HG03558 (cell line): Measurements from ENCODE around the gene PLOD1.
"Not testable (repeated sequence)": the region's sequence is repeated elsewhere in the genome, so short reads cannot be mapped to it uniquely, and the experiment has no call there.

ENCODE experiments used
- ATAC-seq: cut with Tn5 transposase; IDR thresholded peaks from one replicate; pipeline ENCODE4 v1.9.1; 2021; ENCODE audit warnings: moderate number of reproducible peaks; ENCODE audit not compliant: unreplicated experiment; ENCODE audit errors: extremely low read depth

PLOD1 gene

GRCh38 chr1:11935733-11936132 is 1.2 kb downstream of the PLOD1 start:
- ATAC-seq: not testable (repeated sequence)

- ATAC-seq: no peak
Measured at GRCh38 chr1:11938722-11939526, 4.4 kb downstream of the PLOD1 start.

GRCh38 chr1:11939794-11940193 is 5.3 kb downstream of the PLOD1 start:
- not testable (repeated sequence) for ATAC-seq

- ATAC-seq: no peak
Measured at GRCh38 chr1:11940260-11940921, 5.9 kb downstream of the PLOD1 start.

- no peak for ATAC-seq
Measured at GRCh38 chr1:11942280-11942679, 7.8 kb downstream of the PLOD1 start.

GRCh38 chr1:11943619-11944018 is 9.1 kb downstream of the PLOD1 start:
- no peak for ATAC-seq

- no peak for ATAC-seq
Measured at GRCh38 chr1:11944358-11944931, 9.9 kb downstream of the PLOD1 start.

- ATAC-seq: no peak
Measured at GRCh38 chr1:11946647-11947046, 12.1 kb downstream of the PLOD1 start.

GRCh38 chr1:11948822-11949458 is 14.4 kb downstream of the PLOD1 start:
- no peak for ATAC-seq

GRCh38 chr1:11951901-11952300 is 17.4 kb downstream of the PLOD1 start:
- no peak for ATAC-seq

- ATAC-seq: no peak
Measured at GRCh38 chr1:11952455-11953109, 18.1 kb downstream of the PLOD1 start.

GRCh38 chr1:11955221-11955620 is 20.7 kb downstream of the PLOD1 start:
- ATAC-seq: no peak

GRCh38 chr1:11957398-11957797 is 22.9 kb downstream of the PLOD1 start:
- ATAC-seq: no peak

GRCh38 chr1:11957897-11958296 is 23.4 kb downstream of the PLOD1 start:
- no peak for ATAC-seq

- ATAC-seq: no peak
Measured at GRCh38 chr1:11960276-11960675, 25.8 kb downstream of the PLOD1 start.

- no peak for ATAC-seq
Measured at GRCh38 chr1:11960715-11961114, 26.2 kb downstream of the PLOD1 start.

GRCh38 chr1:11961230-11961629 is 26.7 kb downstream of the PLOD1 start:
- no peak for ATAC-seq

GRCh38 chr1:11963622-11964021 is 29.1 kb downstream of the PLOD1 start:
- no peak for ATAC-seq

- no peak for ATAC-seq
Measured at GRCh38 chr1:11964656-11965055, 30.1 kb downstream of the PLOD1 start.

- ATAC-seq: no peak
Measured at GRCh38 chr1:11967028-11967547, 32.6 kb downstream of the PLOD1 start.
